H1 (cell line): ENCODE measurements around the gene CYP2S1. TPM values are rescaled to one million over a fixed set of nuclear protein-coding genes. Genes with fewer than 3 reads are reported as not detected.

Source experiments
- CTCF ChIA-PET: fragments of 300-600 bp; sonication (Branson Sonifier 250); formaldehyde crosslinking; loops from one replicate; lab custom pipeline; 2021; ENCODE audit not compliant: partially characterized antibody; lab: Charles Lee
- POLR2A ChIA-PET: fragments of 300-600 bp; sonication (Branson Sonifier 250); formaldehyde crosslinking; loops from one replicate; lab custom pipeline; 2021; ENCODE audit warnings: inconsistent platforms; ENCODE audit not compliant: partially characterized antibody; lab: Charles Lee
- DNase-seq, 2 experiments: peaks; one replicate each; pipeline versions ENCODE4 v3.0.0 to v3.0.0-alpha.2; 2010 to 2022; ENCODE audit warnings: low spot score in 2 of 2, low read depth in 1 of 2, mixed read lengths in 1 of 2
- FAIRE-seq: peaks from 2 replicates; lab custom pipeline; 2011; peaks lifted over from hg19 to GRCh38; lab: Jason Lieb, UNC
- H2AFZ ChIP-seq: 2 replicates; pipeline ENCODE4 v1.8.1; 2012; ENCODE audit warnings: low read length, inconsistent platforms
- H2AK5ac ChIP-seq: 2 replicates; pipeline ENCODE4 v1.6.1; 2013; ENCODE audit warnings: low read depth, low read length
- H2BK120ac ChIP-seq: replicated peaks from 2 replicates; pipeline ENCODE3; 2013; ENCODE audit warnings: low read depth, low read length, inconsistent platforms
- H2BK12ac ChIP-seq: 2 replicates; pipeline ENCODE4 v1.6.1; 2013; ENCODE audit warnings: low read depth, low read length
- H2BK15ac ChIP-seq: 2 replicates; pipeline ENCODE4 v1.6.1; 2013; ENCODE audit warnings: low read length
- H2BK20ac ChIP-seq: 2 replicates; pipeline ENCODE4 v1.6.1; 2013; ENCODE audit warnings: low read length
- H2BK5ac ChIP-seq: 2 replicates; pipeline ENCODE4 v1.6.1; 2013; ENCODE audit warnings: low read depth, low read length
- H3K14ac ChIP-seq: 2 replicates; pipeline ENCODE4 v1.6.1; 2013; ENCODE audit warnings: inconsistent platforms; ENCODE audit not compliant: insufficient read length
- H3K18ac ChIP-seq: 2 replicates; pipeline ENCODE4 v1.6.1; 2013; ENCODE audit warnings: low read length; ENCODE audit errors: extremely low read depth
- H3K23ac ChIP-seq: 2 replicates; pipeline ENCODE4 v1.6.1; 2013; ENCODE audit warnings: inconsistent platforms; ENCODE audit not compliant: insufficient read length
- H3K23me2 ChIP-seq: 2 replicates; pipeline ENCODE4 v1.6.1; 2013; ENCODE audit warnings: low read depth, low read length
- H3K27ac ChIP-seq: 2 replicates; pipeline ENCODE4 v1.6.1; 2011; ENCODE audit warnings: low read depth, low read length, inconsistent platforms
- H3K27me3 ChIP-seq, 4 experiments: replicated peaks in 1 of 4; 1 replicate in 1 of 4; 2 replicates in 3 of 4; pipeline versions ENCODE4 v1.6.1 to v1.8.1; 2011 to 2013; ENCODE audit warnings: low read length in 3 of 4, mild to moderate bottlenecking in 3 of 4, inconsistent platforms in 2 of 4, mixed read lengths in 2 of 4, moderate library complexity in 1 of 4; ENCODE audit not compliant: control insufficient read depth in 3 of 4, insufficient read depth in 3 of 4; ENCODE audit errors: extremely low read depth in 1 of 4
- H3K36me3 ChIP-seq, 4 experiments: 2 replicates each; pipeline versions ENCODE4 v1.6.1 to v1.8.1; 2011 to 2013; ENCODE audit warnings: mild to moderate bottlenecking in 4 of 4, low read length in 3 of 4, moderate library complexity in 2 of 4, control low read depth in 1 of 4, inconsistent platforms in 1 of 4; ENCODE audit not compliant: insufficient read depth in 4 of 4, control insufficient read depth in 2 of 4
- H3K4ac ChIP-seq: replicated peaks from 2 replicates; pipeline ENCODE3; 2013; ENCODE audit warnings: low read length, low read depth, mixed read lengths, inconsistent platforms; ENCODE audit not compliant: insufficient read length
- H3K4me1 ChIP-seq, 4 experiments: replicated peaks in 1 of 4; 1 replicate in 1 of 4; 2 replicates in 3 of 4; pipeline versions ENCODE4 v1.6.1 to v1.8.1; 2011 to 2013; ENCODE audit warnings: low read length in 3 of 4, inconsistent platforms in 2 of 4, mixed read lengths in 1 of 4; ENCODE audit not compliant: insufficient read depth in 4 of 4, control insufficient read depth in 3 of 4
- H3K4me2 ChIP-seq, 2 experiments: 2 replicates each; pipeline versions ENCODE4 v1.6.1 to v1.8.1; 2011 to 2013; ENCODE audit warnings: low read depth in 2 of 2, low read length in 2 of 2, control low read depth in 1 of 2, inconsistent platforms in 1 of 2, mild to moderate bottlenecking in 1 of 2; ENCODE audit not compliant: insufficient read depth in 1 of 2
- H3K4me3 ChIP-seq, 4 experiments: fragments of 200-600, 300-600 bp in 1 of 4; sonication (generic), shearing (Covaris generic), sonication (Bioruptor Twin) in 1 of 4; 2 replicates each; pipeline versions ENCODE4 v1.5.1 to v1.8.1; 2011 to 2016; ENCODE audit warnings: low read length in 4 of 4, low read depth in 3 of 4, control low read depth in 2 of 4, inconsistent platforms in 2 of 4, mild to moderate bottlenecking in 2 of 4, mixed read lengths in 1 of 4, moderate library complexity in 1 of 4; ENCODE audit not compliant: insufficient read depth in 2 of 4; ENCODE audit errors: extremely low read depth in 1 of 4
- H3K56ac ChIP-seq: replicated peaks from 2 replicates; pipeline ENCODE3; 2013; ENCODE audit warnings: low read depth, mild to moderate bottlenecking, mixed read lengths, low read length, inconsistent platforms; ENCODE audit not compliant: insufficient read length
- H3K79me1 ChIP-seq: 2 replicates; pipeline ENCODE4 v1.6.1; 2013; ENCODE audit warnings: low read depth, low read length, control low read depth
- H3K79me2 ChIP-seq, 2 experiments: 2 replicates each; pipeline versions ENCODE4 v1.6.1 to v1.8.1; 2012 to 2013; ENCODE audit warnings: low read length in 2 of 2, mild to moderate bottlenecking in 2 of 2, inconsistent platforms in 1 of 2; ENCODE audit not compliant: insufficient read depth in 2 of 2, control insufficient read depth in 1 of 2
- H3K9ac ChIP-seq, 4 experiments: replicated peaks in 1 of 4; 1 replicate in 1 of 4; 2 replicates in 3 of 4; pipeline versions ENCODE4 v1.6.1 to v1.8.1; 2011 to 2013; ENCODE audit warnings: low read depth in 3 of 4, low read length in 3 of 4, control low read depth in 2 of 4, mild to moderate bottlenecking in 2 of 4, moderate library complexity in 2 of 4, inconsistent platforms in 1 of 4; ENCODE audit errors: extremely low read depth in 1 of 4
- H3K9me3 ChIP-seq, 2 experiments: 2 replicates each; pipeline versions ENCODE4 v1.6.1 to v1.8.1; 2012 to 2013; ENCODE audit warnings: mild to moderate bottlenecking in 2 of 2, moderate library complexity in 2 of 2, control low read depth in 1 of 2, inconsistent platforms in 1 of 2, low read depth in 1 of 2, low read length in 1 of 2, mixed read lengths in 1 of 2; ENCODE audit not compliant: insufficient read depth in 2 of 2
- H4K20me1 ChIP-seq, 2 experiments: replicated peaks in 1 of 2; 2 replicates each; pipeline versions ENCODE3 to v1.8.1; 2011 to 2013; ENCODE audit warnings: inconsistent platforms in 2 of 2, low read length in 2 of 2, mild to moderate bottlenecking in 1 of 2; ENCODE audit not compliant: insufficient read depth in 2 of 2, control insufficient read depth in 1 of 2
- H4K5ac ChIP-seq: 2 replicates; pipeline ENCODE4 v1.6.1; 2013; ENCODE audit warnings: low read length, low read depth, mixed read lengths, inconsistent platforms; ENCODE audit not compliant: insufficient read length
- H4K8ac ChIP-seq: 2 replicates; pipeline ENCODE4 v1.8.0; 2013; ENCODE audit warnings: mild to moderate bottlenecking, moderate library complexity, low read length, inconsistent platforms; ENCODE audit not compliant: insufficient read depth; ENCODE audit errors: extremely low read depth
- H4K91ac ChIP-seq: replicated peaks from 2 replicates; pipeline ENCODE3; 2013; ENCODE audit warnings: low read length, mixed read lengths, inconsistent platforms; ENCODE audit not compliant: insufficient read length
- ASH2L ChIP-seq: fragments of 200-600, 300-600 bp; sonication (generic); IDR thresholded peaks from one replicate; pipeline ENCODE4 v1.7.1; 2017; ENCODE audit warnings: low read length
- CBX5 ChIP-seq: fragments of 300-800, 300-1000 bp; sonication (generic); IDR thresholded peaks from 2 replicates; pipeline ENCODE4 v1.7.1; 2016; ENCODE audit warnings: antibody characterized with exemption, low read length, low read depth
- JUND ChIP-seq: IDR thresholded peaks from 2 replicates; pipeline ENCODE4 v1.6.1; 2011; ENCODE audit warnings: mild to moderate bottlenecking, improper control_type of control experiment, low read length
- POLR2AphosphoS5 ChIP-seq: IDR thresholded peaks from 2 replicates; pipeline ENCODE4 v1.6.1; 2011; ENCODE audit warnings: low read depth, low read length
- RBBP5 ChIP-seq: IDR thresholded peaks from 2 replicates; pipeline ENCODE4 v1.7.1; 2012; ENCODE audit warnings: low read depth, mild to moderate bottlenecking, inconsistent platforms, low read length, moderate library complexity, borderline replicate concordance
- SP1 ChIP-seq: IDR thresholded peaks from 2 replicates; pipeline ENCODE4 v1.6.1; 2011; ENCODE audit warnings: low read depth, low read length
- SP2 ChIP-seq: IDR thresholded peaks from 2 replicates; pipeline ENCODE4 v1.6.1; 2012; ENCODE audit warnings: mild to moderate bottlenecking, low read length, inconsistent platforms
- TAF1 ChIP-seq: IDR thresholded peaks from 2 replicates; pipeline ENCODE4 v1.6.1; 2011; ENCODE audit warnings: mild to moderate bottlenecking, low read depth, low read length
- WGBS, 2 experiments: shearing (Covaris generic) in 1 of 2; methylation state at CpG; one replicate each; pipeline versions ENCODE4 v1.1.6 to v1.1.7; 2013 to 2015; ENCODE audit warnings: low lambda C conversion rate in 2 of 2, mixed read lengths in 2 of 2, inconsistent platforms in 1 of 2, low coverage in 1 of 2, missing lambda C conversion rate in 1 of 2; ENCODE audit not compliant: insufficient replicate concordance in 2 of 2, insufficient coverage in 1 of 2, insufficient read length in 1 of 2; ENCODE audit errors: extremely low coverage in 1 of 2, missing lambda C conversion rate in 1 of 2; 5-methylcytosine and 5-hydroxymethylcytosine counted together
- polyA plus RNA-seq, 7 experiments: library from polyadenylated mRNA; depleted of rRNA in 3 of 7; stranded (reverse) in 5 of 7; unstranded in 2 of 7; fragments of >200 nt in 5 of 7; fragments of 200-250 nt in 2 of 7; gene quantifications; 1 replicate in 5 of 7; 2 replicates in 1 of 7; 4 replicates in 1 of 7; pipeline versions ENCODE4 v1.2.1 to v1.2.3, GENCODE V29; 2011 to 2013; ENCODE audit warnings: missing spikeins in 2 of 7, mixed read lengths in 2 of 7
- total RNA-seq: library from RNA; stranded (reverse); fragmentation: NEBNext Ultra II Directional; extraction: Animal tissue kit (Norgen Biotek cat#: 25700); gene quantifications from 2 replicates; pipeline ENCODE4 v1.2.1, GENCODE V29; 2021

Gene CYP2S1
- total and polyA plus RNA-seq, 2 of the 8 experiments (the other 6 are each of a cell fraction or from before 2014, with no cell fraction given) = 97.9 to 245 TPM

DNA sequence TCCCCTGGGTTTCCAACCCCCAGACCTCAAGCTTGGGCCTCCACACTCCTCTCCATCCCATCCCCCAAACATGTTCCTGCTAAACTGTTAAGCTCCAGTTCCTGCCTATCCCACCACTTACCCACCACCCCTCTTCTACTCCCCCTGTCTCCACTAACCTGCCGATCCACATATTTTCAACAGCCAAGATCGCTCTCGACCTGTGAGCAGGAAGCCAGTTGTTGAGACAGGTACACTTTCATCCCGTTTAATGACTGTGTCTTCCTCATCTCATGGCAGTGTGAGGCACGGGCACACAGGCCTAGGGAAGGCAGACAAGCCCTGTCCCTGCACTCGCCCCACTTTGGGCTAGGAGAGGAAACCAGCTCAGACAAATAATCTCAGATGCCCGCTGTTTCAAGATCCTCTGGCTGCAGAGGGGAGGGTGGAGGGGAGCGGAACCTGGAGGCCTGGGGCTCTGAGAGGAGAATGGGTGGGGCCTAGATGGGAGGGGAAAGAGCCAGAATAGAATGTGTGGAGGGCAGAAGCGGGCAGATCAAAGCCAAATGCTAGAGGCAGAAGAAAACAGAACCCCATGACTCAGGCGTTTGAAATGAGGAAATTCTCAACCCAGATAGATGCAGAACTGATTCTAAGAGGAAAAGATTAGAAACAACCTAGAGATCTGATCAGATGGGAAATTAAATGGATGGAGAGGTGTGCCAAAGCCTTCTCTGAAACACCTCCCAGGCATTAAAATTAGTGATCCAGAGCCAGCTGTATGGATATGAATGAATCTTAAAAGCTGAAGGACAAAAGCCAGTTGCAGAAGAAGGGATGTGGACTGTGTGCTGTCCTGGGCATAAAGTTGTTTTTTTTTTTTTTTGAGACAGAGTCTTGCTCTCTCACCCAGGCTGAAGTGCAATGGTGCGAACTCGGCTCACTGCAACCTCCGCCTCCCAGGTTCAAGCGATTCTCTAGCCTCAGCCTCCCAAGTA lies 16.9 kb upstream of the CYP2S1 start:
- H4K5ac ChIP-seq = peak overlapping the region; percentile 73
- peak; percentile 75 to 78 for DNase-seq

More for the DNA sequence above, 16.9 kb upstream of the CYP2S1 start:
- Histone ChIP-seq H3K4me1 (peaks cover 0 to 14% (median 5%) of the 10 kb centered on the region in 4 experiments; a peak in 6 of 7 replicates), H4K91ac (peak overlapping the region; percentile 99), H3K9me3 (no peaks in the 10 kb centered on the region), H2BK15ac (peak overlapping the region; percentile 99), H3K18ac (peak overlapping the region; percentile 97), H3K79me2 (peaks cover 0 to 4% of the 10 kb centered on the region in 2 experiments; a peak in 1 of 4 replicates), H2AFZ (peak overlapping the region; percentile 87; the same call in 1 of the 2 replicates), H2BK5ac (peak overlapping the region; percentile 100), H3K27me3 (no peaks in the 10 kb centered on the region), H3K14ac (no peak overlapping the region), H3K9ac (peak overlapping the region in 2 of 4 experiments; percentile 42 to 80; a peak in 3 of 7 replicates), H3K56ac (peak overlapping the region; percentile 95), H2AK5ac (peak overlapping the region; percentile 100), H4K20me1 (no peaks in the 10 kb centered on the region), H3K23ac (no peak overlapping the region), H3K4me2 (peak overlapping the region; percentile 74 to 81), H3K79me1 (no peaks in the 10 kb centered on the region), H3K23me2 (peaks cover 5% of the 10 kb centered on the region), H2BK12ac (peak overlapping the region; percentile 100), H3K4me3 (peak overlapping the region; percentile 22 to 52 (median 34)), H3K36me3 (no peaks in the 10 kb centered on the region), H2BK120ac (peak overlapping the region; percentile 99), H3K27ac (peak overlapping the region; percentile 68), H4K8ac (peak overlapping the region; percentile 54; the same call in 1 of the 2 replicates), H2BK20ac (peak overlapping the region; percentile 92), H3K4ac (peak overlapping the region; percentile 92)
- 24% methylated on average over 12 of the region's 14 CpGs; no CpG with 5 or more reads in 1 of the 2 experiments for WGBS, 2 experiments
- peak; percentile 74 for FAIRE-seq
- TF ChIP-seq SP2 (no peak), JUND (peak; percentile 74), ASH2L (peak; percentile 98), RBBP5 (peak; percentile 91; the same call in 1 of the 2 replicates), SP1 (peak; percentile 71; the same call in 1 of the 2 replicates), CBX5 (no peak), POLR2AphosphoS5 (no peak), TAF1 (0 out of 2 replicates have a peak, but pooled peaks have one; percentile 22)
- ChIA-PET POLR2A (interaction anchor here (0.6 to 2.8 kb wide), 9 partner anchors 8 to 693 kb away, joined by 3 to 15 read pairs (median 3); partner anchors contain the start of gene HNRNPUL1), CTCF (interaction anchor here (0.6 to 1.7 kb wide), 10 partner anchors 8 to 1435 kb away, joined by 3 to 9 read pairs (median 3); no protein-coding TSS in a partner anchor)
